ENCODE results near the gene PIPOX.

GRCh38 chr17:29046473-29046839 is 3.5 kb downstream of the PIPOX start:
- TF ChIP-seq CTCF (IDR thresholded peaks at IDR 0.05; ENCODE audit: poor library complexity, severe bottlenecking) (no peak), EP300 (conservative IDR thresholded peaks at IDR 0.05; ENCODE audit: poor library complexity, severe bottlenecking) (no peak)

All from neural cell (in vitro differentiated cells).